Activated naive CD4-positive, alpha-beta T cell treated with anti-CD3 and anti-CD28 coated beads, Interleukin-2, amount 50 U/mL, for 72 hours (primary cell): ENCODE results near the gene LRRC32. TPM values are rescaled to one million over a fixed set of nuclear protein-coding genes. Genes with fewer than 3 reads are reported as not detected.
"Not testable (repeated sequence)": the region's sequence is repeated elsewhere in the genome, so short reads cannot be mapped to it uniquely, and the experiment has no call there.

Source experiments
- ATAC-seq, 2 donors: fragments of 150-1000 bp; cut with Tn5 transposase; 2 replicates each; pipeline ENCODE4 v1.10.0; 2021; ENCODE audit warnings: mild to moderate bottlenecking in 2 of 2, moderate library complexity in 2 of 2
- DNase-seq, 2 donors: peaks; one replicate each; pipeline ENCODE4 v3.0.0; 2021 to 2022; ENCODE audit warnings: low spot score in 2 of 2
- H3K27ac Mint-ChIP-seq, 2 donors: one replicate each; pipeline ENCODE4 v1.8.0; 2022; ENCODE audit warnings: mild to moderate bottlenecking in 2 of 2, mixed read lengths in 2 of 2
- H3K36me3 Mint-ChIP-seq, 2 donors: one replicate each; pipeline ENCODE4 v1.8.0; 2022; ENCODE audit warnings: mixed read lengths in 2 of 2
- H3K9me3 Mint-ChIP-seq, 2 donors: one replicate each; pipeline ENCODE4 v1.8.0; 2022; ENCODE audit warnings: mixed read lengths in 2 of 2
- total RNA-seq, 2 donors: library from RNA; stranded (reverse); gene quantifications; one replicate each; pipeline ENCODE4 v1.2.3, GENCODE V29; 2022

LRRC32 gene
- total RNA-seq, 2 donors from 2014 or later, result 0.30 to 0.43 TPM

GRCh38 chr11:76608879-76609460 lies 61.6 kb downstream of the LRRC32 start:
- H3K27ac Mint-ChIP-seq, DNase-seq, H3K36me3 Mint-ChIP-seq, ATAC-seq, H3K9me3 Mint-ChIP-seq: not testable (repeated sequence)

- not testable (repeated sequence) for H3K9me3 Mint-ChIP-seq, H3K36me3 Mint-ChIP-seq, ATAC-seq, DNase-seq
- peak overlapping the region in 1 of 2 donors; percentile 56 for H3K27ac Mint-ChIP-seq
Measured at GRCh38 chr11:76608228-76608627, 62.3 kb downstream of the LRRC32 start.

Other genes with a start within 250 kb of the LRRC32 start
- 10 to 100 TPM; 30.5 to 62.2 TPM for gene EMSY, start 225.7 kb downstream of the LRRC32 start, total RNA-seq
- gene TSKU, start 112.6 kb upstream of the LRRC32 start, total RNA-seq, result 10 to 100 TPM in 1 of 2 donors, not detected in 1; 17.3 TPM
- gene ACER3, start 190.2 kb upstream of the LRRC32 start, total RNA-seq, result 10 to 100 TPM; 10.8 to 24.3 TPM